Smooth muscle cell (in vitro differentiated cells): ENCODE measurements around the gene RBBP7. TPM values are rescaled to one million over a fixed set of nuclear protein-coding genes. Genes with fewer than 3 reads are reported as not detected.

Experiments used
- DNase-seq: peaks from one replicate; lab custom pipeline; 2025; ENCODE audit not compliant: unreplicated experiment; lab: John Stamatoyannopoulos, UW
- H2AFZ ChIP-seq: fragments of 200-600 bp; sonication (generic); 2 replicates; pipeline ENCODE4 v1.6.0; 2016; ENCODE audit warnings: antibody characterized with exemption, low read depth, mild to moderate bottlenecking
- H3F3A ChIP-seq: fragments of 200-600 bp; sonication (generic); 2 replicates; pipeline ENCODE4 v1.6.0; 2017; ENCODE audit warnings: antibody characterized with exemption, low read depth
- H3K27ac ChIP-seq: fragments of 200-600 bp; sonication (generic); 2 replicates; pipeline ENCODE4 v1.5.1; 2016; ENCODE audit warnings: low read depth, mild to moderate bottlenecking
- H3K27me3 ChIP-seq: fragments of 200-600 bp; sonication (generic); 2 replicates; pipeline ENCODE4 v1.6.1; 2016; ENCODE audit warnings: low read depth, mild to moderate bottlenecking
- H3K36me3 ChIP-seq: fragments of 200-600 bp; sonication (generic); 2 replicates; pipeline ENCODE4 v1.5.1; 2016; ENCODE audit warnings: low read depth
- H3K4me1 ChIP-seq: fragments of 200-600 bp; sonication (generic); 2 replicates; pipeline ENCODE4 v1.5.1; 2016; ENCODE audit warnings: low read depth
- H3K4me2 ChIP-seq: fragments of 200-600 bp; sonication (generic); 2 replicates; pipeline ENCODE4 v1.6.0; 2016; ENCODE audit warnings: mild to moderate bottlenecking
- H3K4me3 ChIP-seq: fragments of 200-600 bp; sonication (generic); 2 replicates; pipeline ENCODE4 v1.5.1; 2016; ENCODE audit warnings: mild to moderate bottlenecking
- H3K79me2 ChIP-seq: fragments of 200-600 bp; sonication (generic); 2 replicates; pipeline ENCODE4 v1.6.0; 2016; ENCODE audit warnings: low read depth, mild to moderate bottlenecking
- H3K9ac ChIP-seq: fragments of 200-600 bp; sonication (generic); 2 replicates; pipeline ENCODE4 v1.6.0; 2016; ENCODE audit warnings: low read depth
- H3K9me3 ChIP-seq: fragments of 200-600 bp; sonication (generic); replicated peaks from 2 replicates; pipeline ENCODE4 v1.5.1; 2016; ENCODE audit warnings: low read depth
- H4K20me1 ChIP-seq: fragments of 200-600 bp; sonication (generic); 2 replicates; pipeline ENCODE4 v1.6.0; 2016; ENCODE audit warnings: low read depth
- CTCF ChIP-seq: fragments of 200-600 bp; sonication (generic); IDR thresholded peaks from 2 replicates; pipeline ENCODE4 v1.5.1; 2017; ENCODE audit warnings: borderline replicate concordance, mild to moderate bottlenecking, antibody characterized with exemption; ENCODE audit not compliant: insufficient read depth, poor library complexity, severe bottlenecking
- WGBS: methylation state at CpG from one replicate; pipeline ENCODE4 v1.1.7; 2016; ENCODE audit warnings: low lambda C conversion rate; 5-methylcytosine and 5-hydroxymethylcytosine counted together
- polyA plus RNA-seq: library from polyadenylated mRNA; unstranded; fragments of >200 nt; fragmentation: Nextera tagmentation; extraction: Ambion mirVana; gene quantifications from 2 replicates; pipeline ENCODE4 v1.2.1, GENCODE V29; 2016
- total RNA-seq: library from RNA; depleted of rRNA; stranded (reverse); fragments of >200 nt; gene quantifications from 2 replicates; pipeline ENCODE4 v1.2.3, GENCODE V29; 2014

RBBP7 gene
- total RNA-seq = 116 and 117 TPM in 2 replicates
- 147 and 171 TPM in 2 replicates for polyA plus RNA-seq

DNA sequence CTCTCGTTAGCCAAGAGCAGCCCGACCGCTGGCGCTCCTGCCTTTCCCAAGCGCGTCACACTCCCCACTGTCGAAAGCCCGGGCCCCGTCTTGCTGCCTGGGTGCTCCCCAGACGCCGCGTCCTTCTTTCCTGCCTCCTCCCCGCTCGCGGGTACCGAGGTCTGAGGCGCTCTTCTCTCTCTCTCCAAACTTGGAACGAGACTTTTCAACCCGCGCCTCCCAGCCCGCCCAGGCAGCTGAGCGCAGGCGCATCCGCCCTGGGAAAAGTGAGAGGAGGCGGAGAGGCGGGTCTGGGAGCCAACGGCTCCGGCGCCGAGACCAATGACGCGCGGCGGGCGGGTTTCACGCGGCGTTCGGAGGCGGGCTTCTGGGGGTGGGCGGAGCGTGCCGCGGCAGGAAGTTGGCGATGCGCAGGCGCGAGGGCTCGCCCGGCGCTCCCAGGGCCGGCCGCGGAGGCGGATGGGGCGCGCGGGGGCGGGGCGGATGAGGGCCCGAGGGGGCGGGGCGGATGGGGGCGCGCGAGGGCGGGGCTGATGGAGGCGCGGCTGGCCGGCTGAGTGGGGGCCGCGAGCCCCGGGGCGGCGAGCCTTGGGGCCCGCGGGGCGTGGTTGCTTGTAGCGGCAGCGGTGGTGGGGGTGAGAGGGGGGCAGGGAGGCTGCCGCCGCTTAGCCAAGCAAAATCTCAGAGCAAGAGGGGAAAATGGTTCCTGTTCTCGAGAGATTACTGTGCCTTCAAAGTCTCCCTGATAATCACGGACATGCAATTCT is at the start of gene RBBP7:
RBBP7 (minus strand) TSS at position 268 of the 767 bp plus-strand sequence. CDS start 309 bp downstream, outside the sequence.
- Histone ChIP-seq H3K4me3 (peak within 1 kb of the TSS; percentile 90), H3K9me3 (no peaks in the 10 kb centered on the region)

GRCh38 chrX:16918979-16919378 is 48.8 kb upstream of the RBBP7 start:
- no peak overlapping the region for H2AFZ ChIP-seq
- no peaks in the 10 kb centered on the region for H3K36me3 ChIP-seq
- no peak overlapping the region for H3K27ac ChIP-seq
- no peaks in the 10 kb centered on the region for H3K27me3 ChIP-seq
- no peaks in the 10 kb centered on the region for H3K79me2 ChIP-seq
- no peak overlapping the region for H3K9ac ChIP-seq
- no peak overlapping the region for H3K4me2 ChIP-seq
- H3K4me3 ChIP-seq = no peak overlapping the region
- TF ChIP-seq CTCF = no peak
- H3F3A ChIP-seq = no peaks in the 10 kb centered on the region
- DNase-seq = no peak
- H3K4me1 ChIP-seq = no peaks in the 10 kb centered on the region
- no peaks in the 10 kb centered on the region for H4K20me1 ChIP-seq
- H3K9me3 ChIP-seq = no peaks in the 10 kb centered on the region

More for the DNA sequence above, at the start of gene RBBP7:
- H3K4me2 ChIP-seq = peak within 1 kb of the TSS; percentile 99
- peaks cover 12% of the 10 kb centered on the region for H3K27me3 ChIP-seq
- H3F3A ChIP-seq = peaks cover 6% of the 10 kb centered on the region
- peaks cover 34% of the 10 kb centered on the region for H3K4me1 ChIP-seq
- WGBS = 0% methylated on average over 33 of the region's 84 CpGs
- H2AFZ ChIP-seq = peak within 1 kb of the TSS; percentile 100
- TF ChIP-seq CTCF = no peak
- peak within 1 kb of the TSS; percentile 91 for H3K9ac ChIP-seq
- no peaks in the 10 kb centered on the region for H3K36me3 ChIP-seq
- H3K27ac ChIP-seq = peak within 1 kb of the TSS; percentile 95
- peaks cover 42% of the 10 kb centered on the region for H4K20me1 ChIP-seq
- H3K79me2 ChIP-seq = peaks cover 43% of the 10 kb centered on the region
- peak; percentile 95 for DNase-seq

GRCh38 chrX:16917120-16917519 is 47.0 kb upstream of the RBBP7 start:
- no peaks in the 10 kb centered on the region for H3K79me2 ChIP-seq
- no peaks in the 10 kb centered on the region for H4K20me1 ChIP-seq
- H3K9ac ChIP-seq = no peak overlapping the region
- no peaks in the 10 kb centered on the region for H3K4me1 ChIP-seq
- no peak for DNase-seq
- H3K27ac ChIP-seq = no peak overlapping the region
- H3K27me3 ChIP-seq = no peaks in the 10 kb centered on the region
- H3K4me3 ChIP-seq = no peak overlapping the region
- no peaks in the 10 kb centered on the region for H3K36me3 ChIP-seq
- 84% methylated on average over 6 of the region's 6 CpGs for WGBS
- H3F3A ChIP-seq = no peaks in the 10 kb centered on the region
- no peaks in the 10 kb centered on the region for H3K9me3 ChIP-seq
- no peak for TF ChIP-seq CTCF
- H2AFZ ChIP-seq = no peak overlapping the region
- H3K4me2 ChIP-seq = no peak overlapping the region

GRCh38 chrX:16916561-16916960 is 46.4 kb upstream of the RBBP7 start:
- H3K4me2 ChIP-seq = no peak overlapping the region
- no peaks in the 10 kb centered on the region for H4K20me1 ChIP-seq
- no peak for TF ChIP-seq CTCF
- no peaks in the 10 kb centered on the region for H3K36me3 ChIP-seq
- no peak overlapping the region for H3K4me3 ChIP-seq
- DNase-seq = no peak
- no peak overlapping the region for H3K27ac ChIP-seq
- no peaks in the 10 kb centered on the region for H3K27me3 ChIP-seq
- no peak overlapping the region for H3K9ac ChIP-seq
- H3K79me2 ChIP-seq = no peaks in the 10 kb centered on the region
- H3K4me1 ChIP-seq = no peaks in the 10 kb centered on the region
- H3F3A ChIP-seq = no peaks in the 10 kb centered on the region
- H3K9me3 ChIP-seq = no peaks in the 10 kb centered on the region
- 94% methylated on average over 5 of the region's 5 CpGs for WGBS
- no peak overlapping the region for H2AFZ ChIP-seq
